Upper lobe of left lung (tissue), 4 donors: ENCODE results near the gene LDLRAD3.

Experiments used
- POLR2A ChIP-seq, 4 donors: fragments of 450-650 bp; IDR thresholded peaks; one replicate each; pipeline ENCODE4 v1.5.1; 2016 to 2017; ENCODE audit warnings: antibody characterized with exemption in 4 of 4, mild to moderate bottlenecking in 2 of 4
- POLR2AphosphoS5 ChIP-seq, 2 donors: sonication (generic); formaldehyde crosslinking; IDR thresholded peaks; one replicate each; pipeline ENCODE4 v1.5.1; 2017; ENCODE audit warnings: antibody characterized with exemption in 2 of 2
- TF ChIP-seq, protein P1 (sequence below), 6 experiments: fragments of 450-650 bp in 4 of 6; fragments of 200-600 bp in 2 of 6; sonication (generic) in 2 of 6; IDR thresholded peaks; one replicate each; pipeline ENCODE4 v1.5.1; 2016 to 2019; ENCODE audit warnings: antibody characterized with exemption in 6 of 6

- TF ChIP-seq POLR2AphosphoS5 (IDR thresholded peaks at IDR 0.05) (no peak), POLR2A (IDR thresholded peaks at IDR 0.05) (no peak)
- TF ChIP-seq, protein P1, sequence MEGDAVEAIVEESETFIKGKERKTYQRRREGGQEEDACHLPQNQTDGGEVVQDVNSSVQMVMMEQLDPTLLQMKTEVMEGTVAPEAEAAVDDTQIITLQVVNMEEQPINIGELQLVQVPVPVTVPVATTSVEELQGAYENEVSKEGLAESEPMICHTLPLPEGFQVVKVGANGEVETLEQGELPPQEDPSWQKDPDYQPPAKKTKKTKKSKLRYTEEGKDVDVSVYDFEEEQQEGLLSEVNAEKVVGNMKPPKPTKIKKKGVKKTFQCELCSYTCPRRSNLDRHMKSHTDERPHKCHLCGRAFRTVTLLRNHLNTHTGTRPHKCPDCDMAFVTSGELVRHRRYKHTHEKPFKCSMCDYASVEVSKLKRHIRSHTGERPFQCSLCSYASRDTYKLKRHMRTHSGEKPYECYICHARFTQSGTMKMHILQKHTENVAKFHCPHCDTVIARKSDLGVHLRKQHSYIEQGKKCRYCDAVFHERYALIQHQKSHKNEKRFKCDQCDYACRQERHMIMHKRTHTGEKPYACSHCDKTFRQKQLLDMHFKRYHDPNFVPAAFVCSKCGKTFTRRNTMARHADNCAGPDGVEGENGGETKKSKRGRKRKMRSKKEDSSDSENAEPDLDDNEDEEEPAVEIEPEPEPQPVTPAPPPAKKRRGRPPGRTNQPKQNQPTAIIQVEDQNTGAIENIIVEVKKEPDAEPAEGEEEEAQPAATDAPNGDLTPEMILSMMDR (IDR thresholded peaks at IDR 0.05) = no peak
Measured at GRCh38 chr11:35906681-35907080, 37.2 kb upstream of the LDLRAD3 start.
